ENCODE results near the gene MST1. TPM values are rescaled to one million over a fixed set of nuclear protein-coding genes. Genes with fewer than 3 reads are reported as not detected.

Gene MST1
- 0.89 to 2.0 TPM (median 1.8 TPM) in 5 replicates for total RNA-seq (2022; extraction: Qiagen RNA extraction; ENCODE audit: low read depth)

DNA sequence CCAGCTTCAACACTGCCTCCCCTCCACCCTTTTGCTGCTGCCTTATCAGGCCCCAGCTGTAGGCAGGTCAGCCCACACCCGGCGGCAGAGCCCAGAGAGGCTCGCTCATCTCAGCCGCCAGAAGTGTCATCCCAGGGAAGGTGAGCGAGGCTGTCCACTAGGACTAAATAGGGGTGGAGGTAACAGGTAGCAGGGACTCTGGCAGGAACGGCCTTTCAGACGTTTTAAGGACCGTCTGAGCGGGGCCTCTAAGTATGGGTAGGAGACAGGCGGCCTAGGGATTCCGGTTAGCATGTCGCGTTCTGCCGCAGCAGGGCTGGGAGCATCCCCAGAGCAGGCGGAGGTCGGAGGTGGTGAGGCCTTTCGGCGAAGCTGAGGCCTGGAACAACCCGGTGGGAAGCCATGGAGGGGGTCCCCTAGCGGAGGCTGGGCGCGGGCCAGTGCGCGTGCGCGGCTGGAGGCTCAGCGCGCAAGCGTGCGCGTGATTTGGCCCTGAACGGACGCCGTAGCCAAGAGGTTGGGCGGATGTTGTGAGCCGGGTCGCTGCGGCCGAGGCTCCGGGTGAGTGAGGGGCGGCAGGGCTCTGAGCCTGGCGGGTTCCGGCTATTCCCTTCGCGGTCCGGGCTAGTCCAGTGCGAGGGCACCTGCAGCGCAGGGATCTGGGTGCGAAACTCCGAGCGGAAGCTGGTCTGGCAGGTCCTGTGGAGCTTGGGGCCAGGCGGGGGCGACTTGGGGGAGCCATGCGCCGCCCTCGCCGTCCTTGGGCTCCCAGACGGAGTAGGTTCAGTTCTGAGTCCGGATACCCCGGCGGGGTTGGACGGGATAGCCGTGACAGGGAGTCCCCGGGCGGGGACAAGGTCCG, at the start of gene MST1, which contains the start of gene RNF123:
Gene MST1, minus strand, starts transcription at position 429 of the 862 bp plus-strand sequence. CDS start 783 bp downstream, outside the sequence.
Gene RNF123, plus strand, starts transcription at position 512 of the 862 bp plus-strand sequence. CDS start 1,609 bp downstream, outside the sequence.

DNA sequence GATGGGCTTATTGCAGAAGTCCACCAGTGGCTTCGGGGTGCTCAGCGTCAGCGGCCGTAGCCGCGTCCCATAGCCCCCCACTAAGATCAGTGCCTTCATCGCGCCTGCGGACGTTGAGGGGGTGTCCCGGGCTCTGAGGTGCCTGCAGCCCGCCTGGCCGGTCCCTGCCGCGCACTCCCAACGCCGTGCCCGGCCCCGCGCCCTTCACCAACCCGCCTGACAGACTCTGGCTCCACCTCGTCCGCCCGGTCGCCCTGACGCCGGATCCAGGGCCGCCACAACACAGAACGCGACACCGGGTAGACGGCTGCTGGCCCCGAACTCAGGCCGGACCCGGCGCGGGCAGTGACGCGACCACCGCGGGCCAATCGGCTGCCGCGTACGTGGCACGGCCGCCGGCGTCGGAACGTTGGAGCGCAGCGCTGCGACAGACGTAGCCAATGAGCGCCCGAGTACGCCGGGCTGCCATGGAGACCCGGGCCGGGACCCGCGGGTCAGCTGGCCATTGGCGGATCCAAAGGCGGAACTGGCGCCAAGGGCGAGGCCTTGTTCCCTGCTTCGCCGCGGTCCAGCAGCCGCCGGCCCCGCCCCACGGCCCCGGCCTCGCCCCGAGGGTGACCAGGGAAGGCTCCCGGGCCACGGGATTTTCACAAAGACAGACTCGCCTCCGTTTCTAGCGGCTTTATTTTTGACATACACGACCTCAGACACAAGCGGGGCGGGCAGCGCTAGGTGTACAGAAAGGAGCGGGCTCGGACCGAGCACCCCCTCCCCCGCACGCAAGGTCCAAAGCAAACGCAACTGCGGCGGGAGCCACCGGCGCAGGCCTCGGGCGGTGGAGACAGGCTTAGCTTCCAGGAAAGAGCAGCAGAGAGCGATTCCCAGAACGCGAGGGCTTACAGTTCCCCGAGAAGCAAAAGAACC, 34.6 kb upstream of the MST1 start, which contains the start of gene GMPPB:
Gene GMPPB, minus strand, starts transcription at position 324 of the 924 bp plus-strand sequence. Its CDS starts 225 bp downstream, at position 99.

DNA sequence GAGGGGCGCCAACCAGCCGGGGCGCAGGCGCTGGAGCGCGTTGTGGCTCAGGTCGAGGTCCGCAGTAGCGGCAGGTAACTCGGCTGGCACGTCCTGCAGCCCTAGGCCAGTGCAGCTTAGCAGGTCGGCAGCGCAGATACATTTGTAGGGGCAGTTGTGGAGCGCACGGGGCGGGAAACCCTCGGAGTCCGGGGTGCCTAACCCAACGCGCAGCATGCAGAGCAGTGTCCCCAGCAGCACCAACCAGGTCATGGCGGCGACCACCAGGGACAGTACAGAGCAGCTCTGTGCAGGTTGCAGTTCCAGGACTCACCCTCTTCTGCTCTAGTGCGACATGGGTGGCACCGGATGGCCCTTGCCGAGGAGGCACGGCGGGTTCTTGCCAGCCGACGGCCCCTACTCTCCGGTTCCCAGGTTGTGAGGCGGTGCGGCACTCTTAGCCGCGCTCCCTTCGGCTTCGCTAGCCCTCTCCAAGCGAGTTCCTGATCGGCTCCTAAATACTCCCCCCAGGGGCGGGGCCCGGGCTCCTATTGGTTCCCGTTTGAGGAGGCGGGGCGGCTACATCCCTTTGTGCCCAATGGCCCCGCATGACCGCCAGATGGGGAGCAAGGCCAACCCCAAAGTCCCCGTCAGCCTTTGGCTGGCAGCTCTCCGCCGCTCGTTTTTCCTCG, 30.1 kb upstream of the MST1 start, which contains the start of gene AMIGO3:
Gene AMIGO3, minus strand, starts transcription at position 471 of the 671 bp plus-strand sequence. Its CDS starts 219 bp downstream, at position 252.

DNA sequence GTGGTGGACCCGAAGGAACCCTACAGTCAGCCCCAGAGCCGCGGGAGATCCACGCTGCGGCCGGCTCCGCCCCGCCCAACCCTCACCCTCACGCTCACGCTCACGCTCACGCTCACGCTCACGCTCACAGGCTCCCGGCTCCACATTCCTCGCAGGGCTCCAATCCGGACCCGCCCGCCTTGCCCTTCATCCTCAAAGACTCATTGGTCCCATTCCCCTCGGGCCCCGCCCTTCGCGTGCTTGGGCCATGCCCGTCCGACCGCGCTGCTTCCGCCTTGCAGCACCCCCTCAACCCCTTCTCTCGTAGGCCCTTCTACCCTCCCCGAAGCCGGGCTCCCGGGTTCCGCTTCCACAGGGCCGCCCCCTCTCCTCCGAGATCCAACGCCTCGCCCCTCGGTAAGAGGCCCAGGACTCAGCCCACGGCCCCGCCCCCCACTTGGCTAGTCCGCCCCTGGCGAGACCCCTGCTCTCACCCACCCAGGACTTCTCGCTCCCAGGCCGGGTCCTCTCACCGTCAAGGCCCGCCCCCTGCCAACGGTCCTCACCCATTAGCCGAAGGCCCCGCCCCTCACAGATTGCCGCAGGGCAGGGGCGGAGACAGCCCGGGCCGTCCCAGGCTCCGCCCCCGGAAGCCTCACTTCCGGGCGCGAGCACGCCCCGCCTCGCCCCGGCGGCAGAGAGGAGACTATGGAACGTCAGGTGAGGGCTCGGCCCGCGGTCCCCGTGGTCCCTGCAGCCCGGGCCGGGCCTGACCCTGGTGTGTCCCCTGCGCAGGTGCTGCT, 15.4 kb downstream of the MST1 start, which contains the start of gene APEH:
Gene APEH, plus strand, starts transcription at position 637 of the 782 bp plus-strand sequence. Its CDS starts 51 bp downstream, at position 688.

Other genes starting within 250 kb of the MST1 start
- gene DAG1, start 219.2 kb downstream of the MST1 start, total RNA-seq (2022; extraction: Qiagen RNA extraction; ENCODE audit: low read depth): 43.2 to 58.1 TPM (median 53.4 TPM) in 5 replicates
- 0.10 to 0.19 TPM (median 0.13 TPM) in 5 replicates for gene BSN, start 135.0 kb downstream of the MST1 start, total RNA-seq (2022; extraction: Qiagen RNA extraction; ENCODE audit: low read depth)
- 59.0 to 65.7 TPM (median 64.8 TPM) in 5 replicates for gene APEH, start 15.1 kb downstream of the MST1 start, total RNA-seq (2022; extraction: Qiagen RNA extraction; ENCODE audit: low read depth)
- gene RNF123, start 83 bp upstream of the MST1 start, total RNA-seq (2022; extraction: Qiagen RNA extraction; ENCODE audit: low read depth): 12.5 to 17.1 TPM (median 14.8 TPM) in 5 replicates
- 0.26 to 1.7 TPM (median 0.57 TPM) in 5 replicates for gene AMIGO3, start 30.2 kb upstream of the MST1 start, total RNA-seq (2022; extraction: Qiagen RNA extraction; ENCODE audit: low read depth)
- 16.2 to 22.6 TPM (median 21.3 TPM) in 5 replicates for gene GMPPB, start 34.5 kb upstream of the MST1 start, total RNA-seq (2022; extraction: Qiagen RNA extraction; ENCODE audit: low read depth)
- gene IP6K1, start 97.1 kb upstream of the MST1 start, total RNA-seq (2022; extraction: Qiagen RNA extraction; ENCODE audit: low read depth): 21.6 to 22.8 TPM (median 22.2 TPM) in 5 replicates
- gene CDHR4, start 110.4 kb upstream of the MST1 start, total RNA-seq (2022; extraction: Qiagen RNA extraction; ENCODE audit: low read depth): 0.16 to 0.53 TPM (median 0.40 TPM) in 5 replicates
- 1.6 to 2.1 TPM (median 2.0 TPM) in 5 replicates for gene INKA1, start 113.8 kb upstream of the MST1 start, total RNA-seq (2022; extraction: Qiagen RNA extraction; ENCODE audit: low read depth)
- gene UBA7, start 124.5 kb upstream of the MST1 start, total RNA-seq (2022; extraction: Qiagen RNA extraction; ENCODE audit: low read depth): 0.31 to 0.51 TPM (median 0.51 TPM) in 5 replicates
- gene TRAIP, start 167.1 kb upstream of the MST1 start, total RNA-seq (2022; extraction: Qiagen RNA extraction; ENCODE audit: low read depth): 11.7 to 15.5 TPM (median 13.2 TPM) in 5 replicates
- gene CAMKV, start 180.4 kb upstream of the MST1 start, total RNA-seq (2022; extraction: Qiagen RNA extraction; ENCODE audit: low read depth): 0.29 to 0.51 TPM (median 0.37 TPM) in 5 replicates
- 5.0 to 10.2 TPM (median 7.9 TPM) in 5 replicates for gene MST1R, start 214.4 kb upstream of the MST1 start, total RNA-seq (2022; extraction: Qiagen RNA extraction; ENCODE audit: low read depth)
- gene MON1A, start 240.3 kb upstream of the MST1 start, total RNA-seq (2022; extraction: Qiagen RNA extraction; ENCODE audit: low read depth): 5.0 to 9.9 TPM (median 8.2 TPM) in 5 replicates

All from A549 treated with CpdA at 1 μM for 4 hours (cell line).